ENCODE results near the gene DLEC1. TPM values are rescaled to one million over a fixed set of nuclear protein-coding genes. Genes with fewer than 3 reads are reported as not detected.

The DLEC1 gene
- total and polyA plus RNA-seq, 9 of the 15 experiments (the other 6 are each of a cell fraction or from before 2014, with no cell fraction given): 0.07 to 0.08 TPM; not detected in 7

DNA sequence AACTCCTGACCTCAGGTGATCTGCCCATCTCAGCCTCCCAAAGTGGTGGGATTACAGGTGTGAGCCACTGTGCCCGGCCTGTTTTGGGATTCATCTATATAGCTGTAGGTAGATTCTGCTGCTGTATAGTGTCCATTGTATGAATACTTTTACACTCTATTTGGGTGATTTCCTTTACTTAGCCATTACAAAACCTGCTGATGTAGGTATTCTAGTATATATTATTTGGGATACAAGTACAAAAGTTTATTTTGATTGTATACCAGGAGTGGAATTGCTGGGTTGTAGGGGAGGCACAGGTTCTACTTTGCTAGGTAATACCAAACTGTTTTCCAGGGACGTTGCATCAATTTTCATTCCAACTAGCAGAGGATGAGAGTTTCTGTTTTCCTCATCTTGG, 116.8 kb downstream of the DLEC1 start:
- no peak overlapping the region for H3K9ac ChIP-seq (ENCODE audit: insufficient read depth in 1 of 2, low read depth in 2 of 2, low read length in 2 of 2)
- no peak overlapping the region for H3K4me3 ChIP-seq
- DNase-seq (ENCODE audit: extremely low read depth in 1 of 4, low spot score in 3 of 4): no peak
- no peaks in the 10 kb centered on the region for H4K20me1 ChIP-seq (replicated peaks; ENCODE audit: control insufficient read depth, insufficient read depth, low read length)
- FAIRE-seq: no peak
- BruUV-seq (replicated peaks): no TSS peak
- intact Hi-C loops (cut with micrococcal nuclease): no loop called here
- no peaks in the 10 kb centered on the region for H3K9me1 ChIP-seq (ENCODE audit: control insufficient read depth, insufficient read depth, low read length)
- no peak overlapping the region for H3K27ac ChIP-seq (ENCODE audit: extremely low read depth, low read depth, low read length)
- 34% methylated on average over 2 of the region's 2 CpGs for WGBS (ENCODE audit: insufficient coverage, low coverage, missing lambda C conversion rate)
- TF ChIP-seq C11orf30 (IDR thresholded peaks at IDR 0.05; ENCODE audit: low read depth) (peak; percentile 63), MAFF (IDR thresholded peaks at IDR 0.05; ENCODE audit: low read length) (0 out of 2 replicates have a peak, but pooled peaks have one; percentile 14), KLF6 (CRISPR knock-in tag; IDR thresholded peaks at IDR 0.05; ENCODE audit: borderline replicate concordance) (no peak), SUPT5H (IDR thresholded peaks at IDR 0.05) (no peak), ZNF778 (CRISPR knock-in tag; IDR thresholded peaks at IDR 0.05) (no peak), ZNF316 (IDR thresholded peaks at IDR 0.05) (peak; percentile 74), U2AF2 (optimal IDR thresholded peaks at IDR 0.05; ENCODE audit: low read depth, low read length) (no peak), SMARCA5 (IDR thresholded peaks at IDR 0.05) (no peak)
- TF ChIP-seq, protein P1, sequence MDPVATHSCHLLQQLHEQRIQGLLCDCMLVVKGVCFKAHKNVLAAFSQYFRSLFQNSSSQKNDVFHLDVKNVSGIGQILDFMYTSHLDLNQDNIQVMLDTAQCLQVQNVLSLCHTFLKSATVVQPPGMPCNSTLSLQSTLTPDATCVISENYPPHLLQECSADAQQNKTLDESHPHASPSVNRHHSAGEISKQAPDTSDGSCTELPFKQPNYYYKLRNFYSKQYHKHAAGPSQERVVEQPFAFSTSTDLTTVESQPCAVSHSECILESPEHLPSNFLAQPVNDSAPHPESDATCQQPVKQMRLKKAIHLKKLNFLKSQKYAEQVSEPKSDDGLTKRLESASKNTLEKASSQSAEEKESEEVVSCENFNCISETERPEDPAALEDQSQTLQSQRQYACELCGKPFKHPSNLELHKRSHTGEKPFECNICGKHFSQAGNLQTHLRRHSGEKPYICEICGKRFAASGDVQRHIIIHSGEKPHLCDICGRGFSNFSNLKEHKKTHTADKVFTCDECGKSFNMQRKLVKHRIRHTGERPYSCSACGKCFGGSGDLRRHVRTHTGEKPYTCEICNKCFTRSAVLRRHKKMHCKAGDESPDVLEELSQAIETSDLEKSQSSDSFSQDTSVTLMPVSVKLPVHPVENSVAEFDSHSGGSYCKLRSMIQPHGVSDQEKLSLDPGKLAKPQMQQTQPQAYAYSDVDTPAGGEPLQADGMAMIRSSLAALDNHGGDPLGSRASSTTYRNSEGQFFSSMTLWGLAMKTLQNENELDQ (CRISPR knock-in tag; IDR thresholded peaks at IDR 0.05; ENCODE audit: borderline replicate concordance): no peak
- in situ Hi-C loops (cut with MboI): no loop called here
- H3K4me2 ChIP-seq (ENCODE audit: insufficient read depth, low read length): no peak overlapping the region
- ChIA-PET POLR2A (interaction anchor here (0.6 to 4.3 kb wide), 4 partner anchors 8 to 533 kb away, joined by 3 to 29 read pairs (median 4); partner anchors contain the start of gene OXSR1), CTCF (ENCODE audit: low intra/inter-chr PET ratio) (no interaction called here)
- H2AFZ ChIP-seq (ENCODE audit: low read depth, low read length): no peak overlapping the region
- peaks cover 4 to 15% of the 10 kb centered on the region in 2 experiments; a peak in 4 of 5 replicates for H3K4me1 ChIP-seq (replicated peaks in 1 of 2; ENCODE audit: control insufficient read depth in 2 of 2, insufficient read depth in 2 of 2, low read length in 2 of 2)
- H3K27me3 ChIP-seq (ENCODE audit: control insufficient read depth in 2 of 2, insufficient read depth in 2 of 2, low read length in 2 of 2): no peaks in the 10 kb centered on the region
- H3K9me3 ChIP-seq (replicated peaks; ENCODE audit: control insufficient read depth, insufficient read depth, low read depth, low read length): no peaks in the 10 kb centered on the region
- H3K79me2 ChIP-seq (ENCODE audit: control insufficient read depth, insufficient read depth, low read length): no peaks in the 10 kb centered on the region
- no peaks in the 10 kb centered on the region for H3K36me3 ChIP-seq (ENCODE audit: control insufficient read depth, insufficient read depth, low read length)
- ATAC-seq: no peak
